Germinal center (tissue), 1 donor: ENCODE measurements around the gene TAB2.
"Not testable (repeated sequence)": the region's sequence is repeated elsewhere in the genome, so short reads cannot be mapped to it uniquely, and the experiment has no call there.

Experiments
- DNase-seq: peaks from one replicate; pipeline ENCODE4 v3.0.0; 2012; ENCODE audit warnings: mixed read lengths, low spot score

Gene TAB2

DNA sequence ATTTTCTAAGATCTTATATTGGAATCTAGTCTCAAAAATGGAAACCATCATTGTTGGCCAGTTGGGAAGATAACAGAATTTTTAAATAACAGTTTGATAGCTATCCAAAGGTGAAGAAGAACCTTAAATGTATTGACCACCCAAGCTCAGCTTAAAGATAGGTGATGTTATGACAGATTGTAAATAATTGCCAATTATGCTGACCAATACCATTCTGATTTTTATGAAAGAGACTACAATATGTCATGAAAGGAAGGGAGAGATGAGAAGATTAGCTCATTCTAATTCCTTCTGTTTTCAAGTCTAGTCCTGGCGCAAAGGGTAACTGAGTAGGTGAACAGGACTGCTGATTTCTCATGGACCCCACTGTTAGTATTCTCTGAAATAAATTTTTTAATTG lies 5.7 kb upstream of the TAB2 start:
- no peak for DNase-seq

DNA sequence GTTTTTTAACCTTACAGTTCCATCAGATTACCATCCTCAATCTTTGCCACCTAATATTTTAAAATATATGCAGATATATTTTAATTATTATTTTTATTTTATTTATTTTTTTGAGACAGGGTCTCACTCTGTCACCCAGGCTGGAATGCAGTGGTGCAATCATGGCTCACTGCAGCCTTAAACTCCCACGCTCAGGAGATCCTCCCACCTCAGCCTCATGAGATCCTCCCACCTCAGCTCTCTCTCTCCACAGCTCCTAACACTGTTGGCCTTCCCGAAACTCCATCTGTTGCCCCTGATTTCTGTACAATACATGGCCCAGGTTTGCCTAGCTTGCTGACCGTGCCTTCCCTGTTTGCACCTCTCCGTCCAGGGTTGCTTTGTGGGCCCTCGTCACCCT lies 4.4 kb upstream of the TAB2 start:
- DNase-seq = no peak

- DNase-seq = no peak
Observed at GRCh38 chr6:149313861-149314260, 3.7 kb upstream of the TAB2 start.

DNA sequence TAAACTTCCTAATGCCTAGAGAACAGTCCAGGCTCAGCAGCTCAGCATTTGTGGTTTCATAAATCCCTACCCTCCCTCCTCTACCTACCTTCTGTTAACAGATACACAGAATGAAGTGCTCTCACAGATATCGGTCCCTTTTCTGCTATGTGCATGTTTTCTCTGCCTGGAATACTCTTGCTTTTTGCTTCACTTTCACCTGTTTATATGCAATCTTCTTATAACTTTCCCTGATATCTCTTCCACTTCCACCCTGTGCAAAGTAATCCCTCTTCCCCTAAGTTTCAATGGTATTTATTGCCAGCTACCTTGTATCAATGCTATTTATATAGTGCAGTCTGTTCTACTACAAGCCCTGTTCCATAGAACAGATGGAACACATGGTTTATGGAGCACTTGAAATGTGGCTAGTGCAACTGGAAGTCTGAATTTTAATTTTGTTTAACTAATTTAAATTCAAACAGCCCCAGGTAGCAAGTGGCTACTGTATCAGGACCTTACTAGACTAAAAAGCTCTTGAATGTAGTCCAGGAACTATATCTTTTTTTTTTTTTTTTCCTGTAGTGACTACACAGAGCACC lies 3.1 kb upstream of the TAB2 start:
- DNase-seq = no peak

DNA sequence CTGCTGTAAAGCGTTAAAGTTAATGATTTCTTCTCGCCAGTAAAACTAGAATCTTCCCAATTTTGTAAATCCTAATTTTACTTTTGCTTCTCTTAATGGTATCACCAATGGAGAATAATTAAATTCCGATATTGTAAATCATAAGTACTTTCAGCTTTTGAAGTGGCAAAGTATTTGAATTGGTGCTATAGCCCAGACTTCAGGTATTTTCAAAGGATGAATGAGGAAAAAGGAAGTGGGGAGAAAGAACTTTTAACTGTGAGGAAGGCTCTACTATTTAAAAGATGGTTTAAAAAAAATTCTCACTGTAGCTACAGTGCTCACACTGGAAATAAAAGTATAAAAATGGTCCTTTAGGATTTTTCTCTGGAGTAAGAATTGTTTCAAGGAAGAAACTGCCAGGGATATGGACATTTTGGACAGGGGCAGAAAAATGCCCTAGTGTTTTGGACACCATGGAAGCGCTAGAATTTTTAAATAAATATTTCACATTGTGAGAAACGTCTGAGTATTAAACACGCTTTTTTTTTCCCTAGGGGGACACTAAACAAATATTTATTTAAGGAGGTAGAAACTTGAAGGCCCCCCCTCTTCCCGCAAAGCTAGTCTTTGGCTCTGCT lies 1.3 kb upstream of the TAB2 start:
- no peak for DNase-seq

DNA sequence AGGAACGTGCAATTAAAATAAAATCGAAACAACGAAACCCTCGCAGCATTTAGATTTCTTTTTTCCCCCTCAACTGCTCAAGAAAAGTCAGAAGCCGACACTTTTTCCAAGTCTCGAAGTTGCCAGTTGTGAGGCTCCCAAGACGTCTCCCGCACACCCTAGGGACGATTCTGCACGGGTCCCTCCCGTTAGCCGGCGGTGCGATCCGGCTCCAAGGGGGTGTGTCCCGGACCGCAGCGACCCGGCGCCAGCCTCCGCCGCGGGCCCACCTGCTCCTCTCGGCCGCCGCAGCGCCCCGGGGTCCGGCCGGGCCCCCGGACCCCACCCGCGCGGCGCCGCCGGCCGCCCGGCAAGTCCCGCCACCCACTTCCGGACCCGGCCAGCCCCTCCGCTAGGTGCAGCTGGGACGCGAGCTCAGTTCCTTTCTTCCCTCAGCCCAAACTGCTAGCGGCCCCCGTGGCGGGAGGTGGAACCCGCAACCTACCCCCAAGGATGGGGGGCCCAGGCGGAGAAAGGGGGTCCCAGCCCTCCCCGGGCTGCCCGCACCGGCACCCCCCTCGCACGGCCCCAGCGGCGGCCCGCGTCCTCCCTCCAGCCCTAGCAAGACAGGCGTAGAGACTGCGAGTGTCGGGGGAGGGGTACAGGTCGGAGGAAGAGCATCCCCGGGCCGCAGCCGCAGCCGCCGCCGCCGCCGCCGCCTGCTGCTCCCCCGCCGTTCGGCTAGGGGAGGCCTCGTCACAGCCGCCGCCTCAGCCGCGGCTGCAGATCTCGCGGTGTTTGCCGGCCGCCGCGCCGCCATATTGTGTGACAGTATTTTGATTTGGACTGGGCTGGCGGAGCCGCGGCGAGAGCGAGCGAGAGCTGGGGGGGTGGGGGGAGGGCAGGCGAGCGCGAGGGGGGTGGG lies 520 bp upstream of the TAB2 start:
- peak; percentile 82 for DNase-seq

GRCh38 chr6:149318581-149319286 lies 1.2 kb downstream of the TAB2 start:
- peak; percentile 19 for DNase-seq

DNA sequence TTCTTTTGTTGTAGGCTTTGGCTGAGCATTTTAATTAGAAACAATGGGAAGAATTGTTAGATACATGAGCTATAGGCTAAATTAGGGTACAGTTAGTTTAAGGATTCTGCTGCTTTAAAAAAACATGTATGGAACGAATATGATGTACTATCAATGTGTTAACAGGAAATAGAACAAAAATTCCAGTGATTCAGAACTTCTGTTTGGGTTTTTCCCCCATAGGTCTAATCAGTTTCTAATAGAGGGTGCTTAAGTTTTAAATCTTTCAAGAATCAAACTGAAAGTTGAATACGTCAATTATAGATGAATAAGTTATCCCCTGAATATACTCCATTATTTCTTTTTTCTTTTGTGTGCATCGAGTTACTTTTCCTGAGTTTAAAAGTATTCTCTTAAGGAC lies 1.9 kb downstream of the TAB2 start:
- DNase-seq = no peak

GRCh38 chr6:149320016-149320415 lies 2.5 kb downstream of the TAB2 start:
- not testable (repeated sequence) for DNase-seq

DNA sequence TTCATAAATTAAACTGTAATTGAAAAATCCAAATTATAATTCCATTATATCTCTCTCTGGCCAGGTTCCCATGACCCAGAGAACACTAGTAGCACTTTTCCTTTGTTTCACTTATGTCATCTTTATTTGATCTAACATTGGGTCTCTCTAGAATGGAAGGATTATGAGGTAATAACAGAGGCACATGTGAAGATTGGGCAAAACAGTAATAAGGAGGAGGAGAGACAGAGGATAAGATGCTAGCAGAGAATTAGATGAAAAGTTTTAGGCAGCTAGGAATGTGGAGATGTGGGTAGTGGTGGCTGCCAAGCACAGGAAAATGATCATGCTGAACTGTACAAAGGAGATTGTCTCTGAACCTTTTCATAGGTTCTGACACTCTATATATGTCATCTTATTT lies 3.3 kb downstream of the TAB2 start:
- no peak for DNase-seq

DNA sequence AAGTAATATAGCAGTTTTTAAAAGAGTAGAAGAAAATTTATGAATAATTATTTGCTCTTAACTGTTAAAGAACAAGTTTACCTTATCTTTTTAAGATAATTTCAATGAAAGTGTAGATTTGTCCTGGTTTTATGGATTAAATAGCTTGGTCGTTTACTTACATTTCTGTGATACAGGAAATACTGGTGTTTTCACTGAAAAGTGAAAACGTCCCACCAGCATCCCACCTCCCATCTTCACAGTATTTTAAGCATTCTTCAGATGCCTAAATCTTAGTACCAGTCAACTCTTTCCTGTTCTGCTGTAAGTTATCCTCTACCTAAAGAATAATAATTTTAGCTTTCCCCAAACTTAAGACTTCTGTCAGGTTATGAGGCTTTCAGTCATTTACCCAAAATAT lies 5.8 kb downstream of the TAB2 start:
- no peak for DNase-seq

GRCh38 chr6:149323925-149324324 lies 6.4 kb downstream of the TAB2 start:
- no peak for DNase-seq

GRCh38 chr6:149324428-149324827 lies 6.9 kb downstream of the TAB2 start:
- DNase-seq = no peak

- DNase-seq = no peak
Observed at GRCh38 chr6:149325648-149326236, 8.2 kb downstream of the TAB2 start.

DNA sequence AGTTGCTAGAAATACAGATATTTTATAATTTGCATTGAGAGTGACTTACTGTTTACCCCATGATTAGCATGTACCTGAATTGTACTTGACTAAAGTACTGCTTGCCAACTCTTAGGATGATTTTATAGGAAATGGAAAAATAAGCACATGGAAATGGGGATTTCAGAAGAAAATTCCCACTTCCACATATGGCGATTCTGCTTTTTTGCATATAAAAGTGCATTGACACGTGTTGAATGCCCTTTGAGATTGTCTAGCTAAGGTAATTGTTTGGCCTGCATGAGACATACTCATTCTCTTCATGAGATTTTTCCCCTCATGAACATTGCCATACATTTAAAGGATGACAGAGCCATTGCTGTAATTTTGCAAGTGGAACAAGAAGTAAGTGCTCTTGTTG lies 10.1 kb downstream of the TAB2 start:
- no peak for DNase-seq

DNA sequence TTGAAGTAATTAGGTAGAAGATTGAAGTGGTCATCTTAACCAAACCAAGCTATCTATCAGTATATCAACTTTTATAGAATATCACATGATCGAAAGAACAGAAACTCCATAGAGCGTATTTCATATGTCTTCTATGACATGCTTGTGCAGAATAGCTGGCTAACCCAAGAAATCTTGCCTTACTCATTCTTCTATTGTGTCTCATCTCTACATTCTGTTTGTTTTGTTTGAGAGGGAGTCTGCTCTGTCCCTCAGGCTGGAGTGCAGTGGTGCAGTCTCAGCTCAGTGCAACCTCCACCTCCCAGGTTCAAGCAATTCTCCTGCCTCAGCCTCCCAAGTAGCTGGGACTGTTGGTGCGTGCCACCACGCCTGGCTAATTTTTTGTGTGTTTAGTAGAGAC lies 10.6 kb downstream of the TAB2 start:
- no peak for DNase-seq

- no peak for DNase-seq
Observed at GRCh38 chr6:149329529-149329928, 12.0 kb downstream of the TAB2 start.

GRCh38 chr6:149330133-149330532 lies 12.6 kb downstream of the TAB2 start:
- DNase-seq = no peak

DNA sequence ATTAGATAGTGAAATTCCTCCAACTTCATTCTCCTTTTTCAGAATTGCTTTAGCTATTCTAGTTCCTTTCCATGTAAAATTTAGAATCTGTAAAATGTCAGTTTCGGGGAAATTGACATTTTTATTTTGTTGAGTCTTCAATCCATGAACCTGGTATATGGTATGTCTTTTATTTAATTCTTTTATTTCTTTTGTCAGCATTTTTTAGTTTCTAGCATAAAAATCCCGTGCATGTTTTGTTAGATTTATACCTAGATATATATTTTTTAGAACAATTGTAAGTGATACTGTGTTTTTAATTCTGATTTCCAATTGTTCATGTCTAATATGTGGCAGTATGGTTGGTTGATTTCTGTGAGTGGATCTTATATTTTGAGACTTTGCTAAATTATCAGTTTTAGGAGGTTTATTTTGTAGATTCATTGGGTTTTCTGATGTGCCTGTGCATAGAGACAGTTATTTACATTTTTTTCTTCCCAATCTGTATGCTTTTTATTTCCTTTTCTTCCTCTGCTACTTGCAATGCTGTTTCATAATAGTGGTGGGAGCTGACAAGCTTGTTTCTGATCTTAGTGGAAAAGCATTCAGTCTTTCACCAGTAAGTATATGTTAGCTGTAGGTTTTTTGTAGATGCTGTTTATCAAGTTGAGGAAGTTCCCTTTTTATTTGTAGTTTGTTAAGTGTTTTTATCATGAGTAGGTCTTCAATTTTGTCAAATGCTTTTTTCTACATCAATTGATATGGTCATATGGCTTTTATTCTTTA lies 13.7 kb downstream of the TAB2 start:
- DNase-seq = no peak

DNA sequence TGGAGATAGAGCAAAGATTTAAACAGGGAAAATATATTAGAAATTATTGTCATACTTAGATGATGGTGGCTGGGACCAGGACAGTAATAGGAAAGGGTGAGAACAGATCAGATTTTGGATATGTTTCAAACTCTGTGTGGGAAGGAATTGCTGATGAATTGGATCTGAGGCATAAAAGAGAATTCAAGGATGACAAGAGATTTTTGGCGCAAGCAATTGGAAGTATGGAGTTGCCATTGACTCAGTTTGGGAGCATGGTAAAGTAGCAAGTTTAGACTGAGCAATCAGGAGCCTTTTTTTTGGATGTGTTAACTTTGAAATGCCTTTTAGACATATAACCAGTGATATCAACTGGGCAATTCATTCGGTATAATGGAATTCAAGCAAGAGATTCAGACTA lies 14.4 kb downstream of the TAB2 start:
- no peak for DNase-seq

- DNase-seq = no peak
Observed at GRCh38 chr6:149332602-149333265, 15.2 kb downstream of the TAB2 start.
